HG02852 (cell line): ENCODE results near the gene WNK2.

ENCODE experiments used
- ATAC-seq: cut with Tn5 transposase; IDR thresholded peaks from one replicate; pipeline ENCODE4 v1.9.1; 2021; ENCODE audit warnings: mild to moderate bottlenecking, moderate library complexity; ENCODE audit not compliant: unreplicated experiment

Gene WNK2

GRCh38 chr9:93263334-93264229, 79.6 kb downstream of the WNK2 start:
- ATAC-seq: no peak

- ATAC-seq: no peak
Measured at GRCh38 chr9:93264338-93265125, 80.6 kb downstream of the WNK2 start.

- ATAC-seq: no peak
Measured at GRCh38 chr9:93265301-93265971, 81.5 kb downstream of the WNK2 start.

GRCh38 chr9:93265972-93266371, 82.0 kb downstream of the WNK2 start:
- ATAC-seq: no peak

- ATAC-seq: no peak
Measured at GRCh38 chr9:93266521-93267001, 82.6 kb downstream of the WNK2 start.

GRCh38 chr9:93267091-93267541, 83.2 kb downstream of the WNK2 start:
- no peak for ATAC-seq

- no peak for ATAC-seq
Measured at GRCh38 chr9:93267681-93268505, 84.0 kb downstream of the WNK2 start.

GRCh38 chr9:93268551-93269314, 84.8 kb downstream of the WNK2 start:
- ATAC-seq: no peak

- ATAC-seq: no peak
Measured at GRCh38 chr9:93270976-93271375, 87.0 kb downstream of the WNK2 start.

- no peak for ATAC-seq
Measured at GRCh38 chr9:93276973-93277372, 93.0 kb downstream of the WNK2 start.

- no peak for ATAC-seq
Measured at GRCh38 chr9:93278144-93278543, 94.2 kb downstream of the WNK2 start.

- no peak for ATAC-seq
Measured at GRCh38 chr9:93280661-93281259, 96.8 kb downstream of the WNK2 start.

GRCh38 chr9:93286252-93287188, 102.6 kb downstream of the WNK2 start:
- ATAC-seq: no peak

- ATAC-seq: no peak
Measured at GRCh38 chr9:93287189-93287552, 103.2 kb downstream of the WNK2 start.

- no peak for ATAC-seq
Measured at GRCh38 chr9:93287593-93287992, 103.7 kb downstream of the WNK2 start.

GRCh38 chr9:93288341-93288740, 104.4 kb downstream of the WNK2 start:
- no peak for ATAC-seq

- no peak for ATAC-seq
Measured at GRCh38 chr9:93288891-93289883, 105.2 kb downstream of the WNK2 start.
